ENCODE data around the gene GET4.
A peak's percentile ranks its signal among the peaks of the same experiment; 100 is the strongest.
"Not testable (repeated sequence)": the region's sequence is repeated elsewhere in the genome, so short reads cannot be mapped to it uniquely, and the experiment has no call there.

The GET4 gene

DNA sequence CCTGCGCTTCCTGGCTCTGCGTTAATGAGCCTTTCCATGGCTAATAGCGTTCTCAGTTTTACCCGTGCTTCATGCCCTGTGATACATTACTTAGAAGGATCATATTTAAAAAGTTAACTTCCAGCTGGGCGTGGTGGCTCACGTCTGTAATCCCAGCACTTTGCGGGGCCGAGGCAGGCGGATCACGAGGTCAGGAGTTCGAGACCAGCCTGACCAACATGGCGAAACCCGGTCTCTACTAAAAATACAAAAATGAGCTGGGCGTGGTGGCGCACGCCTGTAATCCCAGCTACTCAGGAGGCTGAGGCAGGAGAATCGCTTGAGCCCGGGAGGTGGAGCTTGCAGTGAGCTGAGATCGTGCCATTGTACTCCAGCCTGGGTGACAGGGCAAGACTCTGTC is 3.7 kb upstream of the GET4 start:
- not testable (repeated sequence) for DNase-seq

DNA sequence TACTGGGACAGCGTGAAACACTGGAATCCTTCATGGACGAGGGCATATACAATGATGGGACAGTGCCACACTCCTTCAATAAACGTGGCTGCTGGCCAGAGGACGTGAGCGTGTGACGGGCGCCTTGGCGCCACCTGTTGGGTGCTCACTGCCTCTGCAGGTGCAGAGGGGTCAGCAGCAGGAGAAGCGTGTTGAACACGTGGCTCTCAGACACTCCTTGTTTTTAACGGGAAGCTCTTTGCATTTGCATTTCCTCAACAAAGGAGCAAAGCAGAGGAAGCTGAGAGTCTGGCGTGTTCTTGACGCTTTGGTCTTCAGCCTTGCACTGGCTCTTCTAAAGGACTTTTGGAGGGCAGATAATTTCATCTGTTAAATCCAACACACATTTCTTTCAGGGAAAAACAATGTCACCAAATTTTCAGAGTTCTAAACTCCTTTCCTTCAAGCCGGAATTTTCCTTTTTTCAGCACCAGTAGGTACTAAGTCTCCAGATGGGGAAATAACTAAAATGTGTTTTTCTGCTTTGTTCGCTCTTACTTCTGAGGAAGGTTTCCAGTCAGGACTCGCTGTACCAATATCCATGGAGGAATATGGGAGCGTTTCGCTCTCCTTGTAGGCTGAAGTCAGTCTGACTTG is 2.9 kb upstream of the GET4 start:
- peak; percentile 77 for DNase-seq

DNA sequence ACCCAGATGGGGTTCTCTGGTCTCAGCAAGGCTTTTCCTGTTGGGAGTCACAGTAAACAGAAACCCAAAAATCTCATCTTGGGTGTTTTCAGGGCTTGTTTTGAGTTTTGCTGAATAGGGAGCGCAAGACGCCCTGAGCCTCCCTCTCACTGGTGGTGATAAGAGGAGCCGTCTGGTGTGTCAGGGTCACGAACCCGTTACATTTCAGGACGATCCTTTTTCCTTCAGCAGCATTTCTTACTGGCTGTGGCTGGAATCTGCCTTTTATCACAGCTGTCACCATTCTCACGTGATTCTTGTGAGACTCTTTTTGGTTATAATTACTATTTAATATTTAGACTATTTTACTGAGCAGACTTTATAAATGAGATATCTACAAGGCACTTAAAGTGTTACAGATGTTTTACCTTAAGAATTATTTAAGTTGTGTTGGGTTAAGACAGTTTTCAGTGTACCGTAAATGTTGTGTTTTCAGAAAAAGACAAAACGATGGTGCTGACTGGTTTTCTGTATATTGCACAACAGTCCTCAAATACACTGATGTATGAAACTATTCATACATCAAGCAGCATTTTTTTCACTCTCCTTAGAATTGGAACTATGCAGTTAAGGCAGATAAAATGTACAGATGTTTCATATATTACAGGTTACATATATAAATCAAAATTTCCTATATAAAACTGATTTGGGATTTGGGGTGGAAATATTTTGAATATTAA is 2.2 kb upstream of the GET4 start:
- no peak for DNase-seq

DNA sequence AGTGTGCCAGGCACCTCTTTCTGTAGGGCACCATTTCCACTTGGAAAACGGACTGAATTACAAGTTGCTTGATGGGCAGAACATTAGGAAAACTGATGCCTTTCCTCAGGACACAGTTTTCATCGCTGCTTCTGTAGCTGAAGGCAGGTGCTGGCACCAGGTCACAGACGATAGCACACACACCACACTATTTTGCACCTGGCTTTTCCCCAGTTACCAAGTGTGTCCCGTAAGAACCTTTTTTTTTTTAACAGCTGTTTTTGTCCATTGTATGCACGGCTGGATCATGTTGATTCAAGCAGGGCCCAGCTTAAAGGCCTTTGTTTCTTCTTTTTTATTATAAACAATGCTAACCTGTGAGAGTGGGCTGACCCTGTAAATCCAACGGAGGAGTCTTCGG is 1.3 kb upstream of the GET4 start:
- no peak for DNase-seq

DNA sequence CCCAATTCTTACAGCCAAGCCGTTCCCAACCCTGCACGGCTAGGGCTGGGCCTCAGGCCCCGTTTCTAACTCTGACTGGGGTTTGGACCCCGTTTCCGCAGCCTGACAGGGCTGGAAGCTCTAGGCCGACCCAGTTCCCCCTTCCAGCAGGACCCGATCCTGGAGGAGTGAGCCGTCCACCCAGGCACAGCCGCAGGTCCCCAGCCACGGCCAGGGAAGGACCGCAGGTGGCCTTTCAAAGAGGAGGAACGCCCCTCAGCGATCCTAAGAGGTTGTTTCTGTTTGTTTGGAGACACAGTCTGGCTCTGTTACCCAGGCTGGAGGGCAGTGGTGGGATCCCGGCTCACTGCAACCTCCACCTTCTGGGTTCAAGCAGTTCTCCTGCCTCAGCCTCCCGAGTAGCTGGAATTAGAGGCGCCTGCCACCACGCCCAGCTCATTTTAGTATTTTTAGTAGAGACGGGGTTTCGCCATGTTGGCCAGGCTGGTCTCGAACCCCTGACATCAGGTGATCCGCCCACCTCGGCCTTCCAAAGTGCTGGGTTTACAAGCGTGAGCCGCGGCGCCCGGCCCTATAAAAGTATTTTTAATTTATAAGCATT is 778 bp upstream of the GET4 start:
- no peak for DNase-seq

DNA sequence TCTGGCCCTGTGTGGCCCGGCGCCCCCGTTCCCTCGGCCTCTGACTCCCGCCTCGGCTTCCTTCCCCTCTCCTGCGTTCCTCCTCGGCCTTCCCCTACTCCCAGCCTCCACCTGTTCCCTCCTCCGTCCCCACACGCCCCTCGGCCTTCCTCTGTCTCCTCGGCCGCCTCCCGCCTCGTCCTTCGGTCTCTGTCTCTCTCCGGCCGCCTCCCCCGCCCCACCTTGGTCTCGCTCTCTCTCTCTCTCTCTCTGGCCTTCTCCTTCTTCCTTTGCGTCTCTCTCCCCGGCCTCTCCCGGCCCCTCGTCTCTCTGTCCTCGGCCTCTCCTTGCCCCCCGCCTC is 588 bp downstream of the GET4 start:
- DNase-seq, result no peak

DNA sequence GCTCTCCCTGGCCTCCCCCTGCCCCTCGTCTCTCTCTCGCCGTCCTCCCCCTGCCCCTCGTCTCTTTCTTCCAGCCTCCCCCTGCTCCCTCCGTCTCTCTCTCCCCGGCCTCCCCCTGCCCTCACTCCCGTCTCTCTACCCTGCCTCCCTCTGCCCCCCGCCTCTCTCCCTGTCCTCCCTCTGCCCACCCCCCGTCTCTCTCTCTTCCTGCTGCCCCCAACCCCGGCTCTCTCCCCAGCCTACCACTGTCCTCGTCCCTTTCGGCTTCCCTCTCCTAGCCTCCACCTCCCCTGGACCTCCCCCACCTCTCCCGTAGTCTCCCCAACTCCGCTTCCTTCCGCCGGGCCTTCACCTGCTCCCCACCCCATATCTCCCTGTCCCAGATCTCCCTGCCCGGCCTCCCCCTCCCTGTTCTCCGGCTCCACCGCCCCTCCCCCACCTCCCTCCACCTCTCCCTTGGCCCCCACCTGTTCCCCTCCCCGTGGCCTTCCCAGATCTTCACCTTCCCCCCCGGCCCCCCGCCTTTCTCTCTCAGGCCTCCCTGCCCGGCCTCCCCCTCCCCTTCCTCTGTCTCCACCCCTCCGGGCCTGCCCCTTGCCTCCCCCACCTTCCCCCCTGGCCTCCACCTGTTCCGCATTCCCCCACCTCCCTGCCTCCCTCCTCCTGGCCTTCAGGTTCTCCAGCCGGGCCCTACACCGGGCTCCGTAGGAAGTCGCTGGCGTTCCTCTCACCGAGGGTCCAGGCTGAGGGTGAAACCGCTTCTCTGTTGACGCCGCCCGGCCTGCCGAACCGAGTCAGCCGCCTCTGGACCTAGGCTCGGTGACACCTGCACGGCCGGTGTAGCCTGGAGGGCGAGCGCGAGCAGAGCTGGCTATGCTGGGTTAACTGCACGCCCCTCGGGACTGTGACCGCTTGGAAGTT is 1.2 kb downstream of the GET4 start:
- DNase-seq, result no peak

DNA sequence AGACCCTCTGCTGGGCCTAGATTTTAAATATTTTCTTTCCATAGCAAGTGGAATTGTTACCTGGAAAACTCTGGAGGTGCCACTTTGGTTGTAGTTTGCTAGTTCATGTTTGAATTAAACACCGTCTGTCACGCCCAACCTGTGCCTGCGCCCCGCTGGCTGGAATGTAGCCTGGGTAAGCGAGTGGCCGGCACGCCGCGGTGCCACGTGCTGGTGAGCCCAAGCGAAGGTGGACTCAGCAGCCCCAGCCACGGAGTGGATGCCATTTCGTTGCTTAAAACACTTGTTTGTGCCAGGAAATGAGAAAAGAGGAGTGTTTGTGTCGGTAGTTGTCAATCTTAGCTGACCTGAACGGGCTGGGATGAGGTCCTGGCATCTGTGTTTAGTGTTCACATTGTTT is 2.7 kb downstream of the GET4 start:
- no peak for DNase-seq

DNA sequence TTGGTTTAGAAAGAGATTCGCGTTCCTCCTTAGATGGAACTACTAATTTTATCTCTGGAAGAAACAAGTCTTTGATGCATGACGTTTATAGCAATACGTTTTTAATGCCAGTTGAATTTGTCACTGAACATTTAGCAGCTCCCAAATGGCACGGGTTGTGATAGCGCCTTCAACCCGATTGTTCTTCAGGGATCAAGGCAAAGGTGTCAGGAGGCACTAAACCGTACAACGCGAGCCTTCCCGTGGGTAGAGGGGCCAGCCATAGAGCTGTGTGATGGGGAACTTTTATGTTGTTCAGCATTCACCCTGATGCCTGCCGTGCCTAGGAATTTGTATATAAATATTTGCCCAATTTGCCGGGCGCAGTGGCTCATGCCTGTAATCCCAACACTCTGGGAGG is 3.4 kb downstream of the GET4 start:
- DNase-seq, result no peak

DNA sequence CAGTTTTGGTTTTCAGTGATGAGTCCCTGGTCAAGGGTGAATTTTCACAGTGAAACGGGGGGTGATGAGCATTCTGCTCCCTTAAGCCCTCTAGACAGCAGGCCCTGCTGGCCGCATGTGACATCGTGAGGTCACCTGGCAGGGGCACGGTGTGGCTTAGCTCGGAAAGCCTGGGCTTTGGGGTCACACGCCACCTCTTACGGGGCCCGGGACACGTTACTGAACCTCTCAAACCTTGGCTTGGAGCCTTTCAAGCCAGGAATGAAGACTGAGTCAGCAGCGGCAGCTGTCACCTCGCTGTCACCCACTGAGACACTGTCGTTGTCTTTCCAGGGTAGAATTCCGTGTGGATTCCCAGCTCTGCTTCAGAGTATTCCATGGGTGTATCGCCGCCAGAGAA is 4.1 kb downstream of the GET4 start:
- no peak for DNase-seq

DNA sequence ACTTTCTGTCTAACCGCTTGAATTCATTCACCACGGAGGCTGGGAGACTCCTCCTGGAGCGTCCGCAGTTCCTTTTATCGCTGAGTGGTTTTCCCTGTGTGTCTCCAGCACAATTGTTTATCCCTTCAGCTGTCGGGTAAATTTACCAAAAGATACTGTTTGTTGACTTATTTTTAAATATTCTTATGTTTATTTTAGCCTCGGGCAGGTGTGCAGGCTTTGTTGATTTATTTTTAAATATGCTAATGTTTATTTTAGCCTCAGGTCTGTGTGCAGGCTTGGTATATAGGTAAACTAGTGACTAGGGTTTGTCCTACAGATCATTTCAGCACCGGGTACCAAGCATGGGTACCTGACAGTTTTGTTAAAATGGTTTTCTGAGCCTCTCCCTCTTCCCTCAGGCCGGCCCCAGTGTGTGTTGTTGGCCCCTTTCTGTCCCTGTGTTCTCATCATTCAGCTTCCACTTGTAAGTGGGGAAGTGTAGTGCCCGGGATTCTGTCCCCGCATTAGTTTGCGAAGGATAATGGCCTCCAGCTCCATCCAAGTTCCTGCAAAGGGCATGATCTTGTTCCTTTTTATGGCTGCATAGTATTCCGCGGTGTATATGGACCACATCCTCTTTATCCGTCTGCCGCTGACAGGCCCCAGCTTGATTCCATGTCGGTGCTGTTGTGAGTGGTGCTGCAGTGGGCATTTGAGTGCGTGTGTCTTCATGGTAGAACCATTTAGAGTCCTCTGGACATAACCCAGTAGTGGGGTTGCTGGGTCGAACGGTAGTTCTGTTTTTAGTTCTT is 5.3 kb downstream of the GET4 start:
- DNase-seq, result no peak

DNA sequence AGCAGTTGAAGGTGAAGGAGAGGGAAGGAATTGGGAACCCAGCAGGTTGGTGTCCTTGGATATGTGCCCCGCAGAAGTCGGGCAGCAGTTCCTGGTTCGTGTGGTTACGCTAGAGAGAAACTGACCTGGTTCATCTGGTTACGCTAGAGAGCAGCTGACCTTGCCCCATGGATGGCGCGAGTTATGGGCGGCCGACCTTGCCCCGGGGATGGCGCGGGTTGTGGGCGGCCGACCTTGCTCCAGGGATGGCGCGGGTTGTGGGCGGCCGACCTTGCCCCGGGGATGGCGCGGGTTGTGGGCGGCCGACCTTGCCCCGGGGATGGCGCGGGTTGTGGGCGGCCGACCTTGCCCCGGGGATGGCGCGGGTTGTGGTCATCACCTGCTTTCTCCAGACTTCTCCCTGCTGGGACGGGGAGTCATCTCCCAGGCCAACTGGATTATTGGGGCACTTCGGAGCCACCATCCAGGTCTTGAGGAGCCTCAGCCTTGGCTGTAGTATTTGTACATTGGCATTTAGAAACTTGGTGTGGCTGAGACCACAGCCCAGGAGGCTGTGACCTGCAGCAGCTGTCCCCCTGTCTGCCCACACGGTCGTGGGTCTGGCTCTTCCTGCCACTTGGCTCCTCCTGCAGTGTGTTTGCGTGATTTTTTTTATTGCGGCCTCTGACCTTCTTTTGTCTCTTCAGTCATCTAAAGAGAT is 6.1 kb downstream of the GET4 start:
- no peak for DNase-seq

DNA sequence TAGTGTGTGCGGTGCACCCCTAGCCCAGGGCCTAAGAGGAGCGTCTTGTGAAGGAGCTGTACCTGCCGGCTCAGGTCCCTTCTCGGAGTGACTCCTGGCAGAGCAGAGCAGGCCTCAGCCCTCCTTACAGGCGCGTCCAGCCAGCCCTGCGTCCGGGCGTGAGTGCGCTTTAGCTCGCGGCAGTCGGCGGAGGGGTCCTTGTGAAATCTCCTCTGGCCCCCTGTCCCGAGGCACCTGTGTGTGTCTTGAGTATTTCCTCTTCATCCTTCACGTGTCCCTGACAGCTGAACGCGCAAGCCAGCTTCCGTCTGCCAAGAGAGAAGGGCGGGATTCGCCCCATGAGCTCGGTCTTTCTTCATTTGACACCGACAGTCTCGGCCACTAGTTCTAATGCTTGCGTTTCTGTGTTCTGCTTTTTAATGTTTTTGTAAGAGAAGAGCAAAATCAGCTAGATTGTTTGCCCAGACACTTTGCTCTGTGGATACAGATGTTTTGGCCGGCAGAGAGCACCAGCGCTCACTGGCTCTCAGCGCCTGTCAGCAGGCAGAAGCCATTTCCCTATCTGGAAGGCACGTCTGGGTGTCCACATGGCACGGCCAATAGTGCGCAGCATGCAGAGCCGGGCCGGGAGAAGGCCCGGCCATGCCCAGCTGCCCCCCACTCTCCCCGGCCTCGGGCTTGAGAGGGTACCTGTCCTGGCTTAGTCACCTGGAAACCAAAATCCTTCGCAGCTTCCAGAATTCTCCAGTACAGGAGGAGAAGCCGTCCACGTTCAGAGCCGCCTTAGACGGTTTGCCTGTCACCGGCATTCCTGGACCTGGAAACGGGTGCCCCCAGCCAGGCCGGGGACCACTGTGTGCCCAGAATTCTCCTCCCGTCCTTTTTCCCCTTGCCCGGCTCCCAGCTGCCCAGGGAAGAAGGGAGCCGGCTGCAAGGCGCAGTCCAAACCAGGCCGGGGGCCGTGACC is 7.0 kb downstream of the GET4 start:
- DNase-seq, result no peak

DNA sequence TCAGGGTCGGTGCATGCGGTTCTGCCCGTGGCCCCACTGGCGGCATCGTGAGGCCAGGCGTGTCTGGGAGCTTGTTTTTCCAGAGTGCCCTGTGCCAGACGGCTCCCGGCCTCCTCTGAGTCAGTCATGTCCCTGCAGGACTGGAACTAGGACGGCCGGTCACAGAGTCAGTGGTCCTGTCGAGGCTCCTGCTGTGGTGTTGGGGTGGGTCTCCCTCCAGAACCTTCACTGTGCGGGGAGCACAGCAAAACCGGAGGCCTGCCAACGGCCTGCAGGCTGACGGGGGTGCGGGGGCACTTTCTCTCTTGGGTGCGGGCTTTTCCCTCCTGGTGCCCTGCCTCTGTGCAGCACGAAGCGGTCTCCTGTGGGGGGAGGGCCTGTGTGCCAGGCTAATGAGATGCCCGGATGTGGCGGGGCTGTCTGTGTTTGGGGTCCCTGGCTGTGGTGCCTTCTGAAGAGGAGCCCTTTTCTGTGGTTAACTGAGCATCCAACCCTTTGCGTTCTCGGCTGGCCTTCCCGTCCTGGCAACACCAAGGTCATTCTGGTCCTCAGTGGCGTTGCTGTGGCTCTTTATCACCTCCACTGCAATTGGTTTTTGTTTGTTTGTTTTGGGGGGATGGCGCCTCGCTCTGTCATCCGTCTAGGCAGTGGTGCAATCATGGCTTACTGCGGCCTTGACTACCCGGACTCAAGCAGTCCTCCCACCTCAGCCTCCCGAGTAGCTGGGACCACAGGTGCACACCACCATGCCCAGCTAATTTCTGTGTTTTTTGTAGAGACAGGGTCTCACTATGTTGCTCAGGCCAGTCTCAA is 8.0 kb downstream of the GET4 start:
- DNase-seq, result no peak

DNA sequence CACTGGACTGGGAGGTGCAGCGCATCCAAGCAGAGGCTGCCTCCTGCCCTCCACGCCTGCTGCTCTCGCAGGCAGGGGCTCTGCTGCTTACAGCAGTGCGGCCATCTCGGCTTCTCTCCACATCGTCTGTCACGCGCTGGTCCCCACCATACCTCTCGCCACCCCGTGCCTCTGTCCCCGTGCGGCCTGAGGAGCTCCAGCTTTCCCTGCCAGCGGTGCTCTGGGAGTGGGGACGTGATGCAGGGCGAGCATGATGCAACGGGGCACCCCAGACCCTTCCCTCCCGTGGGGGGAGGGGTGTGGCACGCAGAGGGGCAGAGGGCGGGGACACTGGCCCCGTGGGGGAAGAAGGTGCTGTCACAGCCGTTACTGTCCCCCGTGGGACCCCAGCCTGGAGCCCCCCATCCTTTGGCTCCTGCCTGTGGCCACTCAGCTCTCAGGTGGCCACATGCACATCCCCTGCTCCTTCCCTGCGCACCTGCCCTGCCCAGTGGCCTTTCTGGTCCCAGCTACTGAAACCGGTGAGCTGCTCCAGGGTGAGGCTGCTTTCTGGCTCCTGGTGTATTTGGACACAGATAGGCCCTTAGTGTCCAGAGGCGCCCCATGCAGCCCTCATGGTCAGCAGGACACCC is 9.0 kb downstream of the GET4 start:
- DNase-seq, result no peak

DNA sequence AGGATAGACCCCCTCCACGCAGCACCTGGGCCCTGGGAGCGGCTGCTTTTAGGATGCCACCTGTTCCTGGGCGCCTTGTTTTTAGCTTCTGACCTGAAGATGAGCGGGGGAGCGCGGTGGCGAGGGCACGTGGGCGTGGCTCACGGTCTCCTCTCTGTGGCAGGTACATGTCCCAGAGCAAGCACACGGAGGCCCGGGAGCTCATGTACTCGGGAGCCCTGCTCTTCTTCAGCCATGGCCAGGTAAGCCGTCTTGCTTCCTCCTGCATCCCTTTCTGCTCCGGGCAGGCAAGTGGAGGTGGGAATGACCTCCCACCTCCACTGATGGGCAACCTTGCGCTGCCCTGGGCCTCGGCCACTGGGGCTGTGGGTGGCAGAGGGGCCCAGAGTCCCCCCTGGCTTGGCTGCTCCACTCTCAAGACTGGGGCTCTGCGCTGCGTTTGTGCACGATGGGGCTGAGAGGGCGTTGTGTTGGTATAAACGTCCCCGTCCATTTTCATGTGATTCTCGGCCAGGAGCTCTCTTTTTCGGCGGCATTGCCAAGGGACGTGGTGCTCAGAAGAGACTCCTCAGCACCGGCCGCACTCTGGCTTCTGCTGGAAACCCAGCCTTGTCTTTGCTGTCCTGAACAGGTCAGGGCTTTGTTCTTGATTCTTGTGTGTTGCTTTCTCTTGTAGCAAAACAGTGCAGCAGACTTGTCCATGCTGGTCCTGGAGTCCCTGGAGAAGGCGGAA is 9.7 kb downstream of the GET4 start:
- DNase-seq, result no peak

DNA sequence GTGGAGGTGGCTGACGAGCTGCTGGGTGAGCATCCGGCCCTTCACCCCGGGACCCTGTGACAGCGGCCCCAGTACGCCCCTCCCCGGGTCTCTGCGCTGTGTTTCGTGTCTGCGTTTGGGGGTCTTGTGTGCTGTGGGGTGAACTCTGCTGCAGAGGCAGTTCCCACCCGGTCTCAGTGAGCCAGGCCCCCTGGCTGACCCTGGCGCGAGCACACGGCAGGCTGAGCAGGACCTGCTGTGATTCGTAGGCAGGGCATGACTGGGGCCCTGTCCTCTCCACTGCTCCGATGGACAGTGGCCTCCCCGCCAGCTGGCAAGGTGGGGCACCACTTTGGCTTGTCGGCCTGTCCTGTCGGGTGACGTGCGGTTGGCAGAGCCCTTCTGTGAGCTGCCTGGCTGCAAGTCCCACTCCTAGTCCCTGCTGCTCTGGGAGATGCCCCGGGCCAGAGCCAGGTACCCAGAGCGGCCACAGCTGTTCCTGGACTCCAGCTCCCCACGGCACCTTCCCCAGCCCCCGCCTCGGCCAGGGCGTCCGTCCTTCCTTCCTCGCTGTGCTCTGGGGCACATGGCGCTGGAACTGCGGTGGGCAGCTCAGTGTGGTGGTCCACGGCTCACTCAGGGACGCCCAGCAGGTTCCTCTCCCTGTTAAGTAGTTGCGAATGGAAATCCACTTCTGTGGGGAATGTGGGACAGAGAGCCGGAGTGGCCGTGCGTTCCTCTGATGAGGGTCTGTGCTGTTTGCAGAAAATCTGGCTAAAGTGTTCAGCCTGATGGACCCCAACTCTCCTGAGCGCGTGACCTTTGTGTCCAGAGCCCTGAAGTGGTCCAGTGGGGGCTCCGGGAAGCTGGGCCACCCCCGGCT is 10.5 kb downstream of the GET4 start:
- no peak for DNase-seq

DNA sequence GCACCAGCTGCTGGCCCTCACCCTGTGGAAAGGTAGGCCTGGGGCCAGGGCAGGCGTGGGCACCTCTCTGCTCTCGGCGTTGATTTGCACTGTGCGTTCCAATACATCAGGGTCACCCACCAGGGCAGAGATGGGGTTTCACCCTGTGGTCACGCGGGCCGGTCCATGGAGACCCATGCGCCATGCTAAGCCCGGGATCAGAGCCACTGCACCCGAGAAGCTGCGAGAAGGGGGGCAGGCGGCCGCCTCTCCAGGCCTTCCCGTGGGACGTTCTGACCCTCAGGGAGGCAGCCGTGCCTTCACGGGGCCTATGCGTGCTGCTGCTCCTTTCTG is 11.1 kb downstream of the GET4 start:
- DNase-seq, result no peak
